Mesenchymal stem cell (in vitro differentiated cells and primary cell): ENCODE measurements around the gene MTG1.

Experiments used
- DNase-seq: peaks from one replicate; pipeline ENCODE4 v3.0.0-alpha.2; 2013
- H2AFZ ChIP-seq: one replicate; pipeline ENCODE4 v1.6.1; 2013; ENCODE audit warnings: low read depth, mild to moderate bottlenecking, control low read depth, inconsistent platforms, low read length, moderate library complexity
- H2AK5ac ChIP-seq: 2 replicates; pipeline ENCODE4 v1.6.1; 2013; ENCODE audit warnings: low read length, moderate library complexity, mild to moderate bottlenecking, inconsistent platforms; ENCODE audit not compliant: severe bottlenecking
- H2BK120ac ChIP-seq: one replicate; pipeline ENCODE4 v1.6.1; 2013; ENCODE audit warnings: low read depth, mild to moderate bottlenecking, inconsistent platforms, low read length, moderate library complexity
- H2BK12ac ChIP-seq, 2 experiments: one replicate each; pipeline ENCODE4 v1.6.1; 2013; ENCODE audit warnings: inconsistent platforms in 2 of 2, low read length in 2 of 2, mild to moderate bottlenecking in 2 of 2, moderate library complexity in 2 of 2, control low read depth in 1 of 2
- H2BK15ac ChIP-seq: one replicate; pipeline ENCODE4 v1.6.1; 2013; ENCODE audit warnings: mild to moderate bottlenecking, low read depth, inconsistent platforms; ENCODE audit not compliant: poor library complexity, severe bottlenecking
- H2BK5ac ChIP-seq: 2 replicates; pipeline ENCODE4 v1.6.1; 2013; ENCODE audit warnings: low read depth, mild to moderate bottlenecking, low read length, control low read depth, inconsistent platforms; ENCODE audit not compliant: poor library complexity, severe bottlenecking
- H3K14ac ChIP-seq, 2 experiments: one replicate each; pipeline ENCODE4 v1.6.1; 2013; ENCODE audit warnings: inconsistent platforms in 2 of 2, low read length in 2 of 2, control low read depth in 1 of 2, mild to moderate bottlenecking in 1 of 2, moderate library complexity in 1 of 2
- H3K18ac ChIP-seq, 2 experiments: one replicate each; pipeline ENCODE4 v1.6.1; 2013; ENCODE audit warnings: inconsistent platforms in 2 of 2, low read length in 2 of 2, control low read depth in 1 of 2, low read depth in 1 of 2, mild to moderate bottlenecking in 1 of 2
- H3K23ac ChIP-seq, 2 experiments: one replicate each; pipeline ENCODE4 v1.6.1; 2013; ENCODE audit warnings: inconsistent platforms in 2 of 2, low read length in 2 of 2, mild to moderate bottlenecking in 2 of 2, moderate library complexity in 2 of 2, control low read depth in 1 of 2
- H3K27ac ChIP-seq: 2 replicates; pipeline ENCODE4 v1.5.1; 2013; ENCODE audit warnings: mild to moderate bottlenecking, moderate library complexity, low read length, control low read depth, inconsistent platforms; ENCODE audit not compliant: poor library complexity, severe bottlenecking
- H3K27me3 ChIP-seq, 2 experiments: 2 replicates each; pipeline versions ENCODE4 v1.6.1 to v1.7.0; 2013; ENCODE audit warnings: low read length in 2 of 2, mild to moderate bottlenecking in 2 of 2, moderate library complexity in 2 of 2, control low read depth in 1 of 2, inconsistent platforms in 1 of 2; ENCODE audit not compliant: control insufficient read depth in 1 of 2, insufficient read depth in 1 of 2
- H3K36me3 ChIP-seq, 2 experiments: 2 replicates each; pipeline versions ENCODE4 v1.6.1 to v1.7.0; 2013; ENCODE audit warnings: low read length in 2 of 2, control low read depth in 1 of 2, inconsistent platforms in 1 of 2, low read depth in 1 of 2, mild to moderate bottlenecking in 1 of 2; ENCODE audit not compliant: insufficient read depth in 2 of 2, control insufficient read depth in 1 of 2
- H3K4ac ChIP-seq, 2 experiments: one replicate each; pipeline ENCODE4 v1.6.1; 2013; ENCODE audit warnings: inconsistent platforms in 2 of 2, low read length in 2 of 2, mild to moderate bottlenecking in 2 of 2, moderate library complexity in 2 of 2, control low read depth in 1 of 2, low read depth in 1 of 2
- H3K4me1 ChIP-seq: 2 replicates; pipeline ENCODE4 v1.6.1; 2013; ENCODE audit warnings: low read depth, low read length, control low read depth; ENCODE audit not compliant: control insufficient read depth, insufficient read depth
- H3K4me2 ChIP-seq: 2 replicates; pipeline ENCODE4 v1.6.1; 2013; ENCODE audit warnings: low read length, mild to moderate bottlenecking, inconsistent platforms; ENCODE audit not compliant: poor library complexity, severe bottlenecking
- H3K4me3 ChIP-seq, 2 experiments: 2 replicates each; pipeline versions ENCODE4 v1.5.1 to v1.7.0; 2013; ENCODE audit warnings: low read length in 2 of 2, mild to moderate bottlenecking in 2 of 2, control low read depth in 1 of 2, low read depth in 1 of 2; ENCODE audit not compliant: insufficient read depth in 1 of 2
- H3K79me1 ChIP-seq: replicated peaks from 2 replicates; pipeline ENCODE4 v1.6.1; 2013; ENCODE audit warnings: mild to moderate bottlenecking, control low read depth, low read length, inconsistent platforms; ENCODE audit not compliant: poor library complexity, severe bottlenecking
- H3K9ac ChIP-seq: 2 replicates; pipeline ENCODE4 v1.7.0; 2013; ENCODE audit warnings: mild to moderate bottlenecking, low read length, moderate library complexity
- H3K9me3 ChIP-seq: 2 replicates; pipeline ENCODE4 v1.7.0; 2013; ENCODE audit warnings: mild to moderate bottlenecking, low read length; ENCODE audit not compliant: control insufficient read depth
- H4K8ac ChIP-seq: one replicate; pipeline ENCODE4 v1.6.1; 2013; ENCODE audit warnings: inconsistent platforms, mild to moderate bottlenecking, low read length, moderate library complexity
- H4K91ac ChIP-seq: one replicate; pipeline ENCODE4 v1.6.1; 2013; ENCODE audit warnings: mild to moderate bottlenecking, low read length, inconsistent platforms
- WGBS: methylation state at CpG from one replicate; pipeline ENCODE4 v1.1.7; 2013; ENCODE audit warnings: mixed read lengths; 5-methylcytosine and 5-hydroxymethylcytosine counted together

MTG1 gene

DNA sequence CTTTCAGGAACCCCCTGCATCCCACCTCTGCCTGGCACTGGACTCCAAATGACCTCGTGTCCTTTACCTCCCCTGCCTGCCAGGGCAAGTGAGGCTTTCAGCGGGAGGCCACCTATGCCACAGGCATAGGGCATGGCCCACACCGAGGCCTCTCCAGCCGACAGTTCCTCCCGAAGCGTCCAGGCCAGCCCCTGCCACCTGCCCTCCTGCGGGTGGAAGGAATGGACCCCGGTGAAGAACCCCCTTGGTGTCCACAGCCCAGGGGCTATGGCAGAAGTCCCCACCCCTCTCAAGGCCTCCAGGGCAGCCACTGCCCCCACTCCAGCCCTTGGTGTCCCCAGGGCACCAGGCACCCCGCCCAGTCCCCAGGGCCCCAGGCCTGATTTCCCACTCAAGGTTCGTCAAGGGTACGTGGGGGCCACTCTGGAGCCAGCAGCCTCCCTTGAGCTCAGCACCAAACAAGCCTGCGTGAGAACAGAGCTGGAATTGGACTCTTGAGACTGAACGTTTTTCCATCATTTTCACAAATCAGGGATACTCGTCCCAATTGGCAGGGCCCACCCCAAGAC, 39.2 kb upstream of the MTG1 start:
- Histone ChIP-seq H3K36me3 (peaks cover 0 to 26% of the 10 kb centered on the region in 2 experiments), H2AK5ac (no peak overlapping the region), H2BK15ac (no peak overlapping the region), H3K27me3 (peaks cover 0 to 39% of the 10 kb centered on the region in 2 experiments), H3K4me1 (peaks cover 26% of the 10 kb centered on the region), H3K27ac (no peak overlapping the region), H3K18ac (no peak overlapping the region), H3K9me3 (no peaks in the 10 kb centered on the region), H2BK5ac (no peak overlapping the region), H3K79me1 (peaks cover 16% of the 10 kb centered on the region), H3K23ac (no peak overlapping the region), H2AFZ (no peak overlapping the region), H3K14ac (no peak overlapping the region), H3K4me2 (no peak overlapping the region), H3K9ac (no peak overlapping the region), H2BK120ac (no peak overlapping the region), H3K4me3 (no peak overlapping the region), H3K4ac (no peak overlapping the region), H4K91ac (no peak overlapping the region), H2BK12ac (no peak overlapping the region), H4K8ac (no peak overlapping the region)
- DNase-seq, result no peak
- 92% methylated on average over 14 of the region's 14 CpGs for WGBS

DNA sequence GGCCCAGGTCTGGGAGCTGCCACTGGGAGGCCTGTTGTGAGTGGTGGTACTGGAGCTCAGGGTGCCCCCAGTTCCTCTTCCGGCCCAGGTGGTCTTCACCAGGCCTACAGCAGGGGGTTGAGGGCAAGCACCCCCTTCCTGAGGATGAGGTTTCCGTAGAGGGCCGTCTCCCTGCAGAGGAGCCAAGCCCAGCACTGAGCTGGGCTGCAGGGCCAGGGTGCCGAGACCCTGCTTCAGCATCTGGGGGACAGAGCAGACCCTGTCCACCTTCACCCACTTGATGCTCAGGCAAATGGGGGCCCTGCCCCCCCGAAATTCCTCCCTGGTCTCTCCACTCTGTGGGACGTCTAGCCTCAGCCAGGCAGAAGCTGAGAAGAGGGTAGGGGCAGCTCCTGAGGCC, 38.7 kb upstream of the MTG1 start:
- Histone ChIP-seq H3K27me3 (peaks cover 0 to 34% of the 10 kb centered on the region in 2 experiments), H3K14ac (no peak overlapping the region), H2BK15ac (no peak overlapping the region), H4K91ac (no peak overlapping the region), H3K36me3 (peaks cover 0 to 26% of the 10 kb centered on the region in 2 experiments), H4K8ac (no peak overlapping the region), H3K4me3 (no peak overlapping the region), H2BK12ac (no peak overlapping the region), H3K9ac (no peak overlapping the region), H3K4ac (no peak overlapping the region), H2BK120ac (no peak overlapping the region), H2AK5ac (no peak overlapping the region), H3K4me1 (peaks cover 26% of the 10 kb centered on the region), H3K23ac (no peak overlapping the region), H3K4me2 (no peak overlapping the region), H3K27ac (no peak overlapping the region), H3K79me1 (peaks cover 16% of the 10 kb centered on the region), H3K18ac (no peak overlapping the region), H2AFZ (no peak overlapping the region), H3K9me3 (no peaks in the 10 kb centered on the region), H2BK5ac (no peak overlapping the region)
- DNase-seq, result no peak
- WGBS, result 97% methylated on average over 6 of the region's 6 CpGs

DNA sequence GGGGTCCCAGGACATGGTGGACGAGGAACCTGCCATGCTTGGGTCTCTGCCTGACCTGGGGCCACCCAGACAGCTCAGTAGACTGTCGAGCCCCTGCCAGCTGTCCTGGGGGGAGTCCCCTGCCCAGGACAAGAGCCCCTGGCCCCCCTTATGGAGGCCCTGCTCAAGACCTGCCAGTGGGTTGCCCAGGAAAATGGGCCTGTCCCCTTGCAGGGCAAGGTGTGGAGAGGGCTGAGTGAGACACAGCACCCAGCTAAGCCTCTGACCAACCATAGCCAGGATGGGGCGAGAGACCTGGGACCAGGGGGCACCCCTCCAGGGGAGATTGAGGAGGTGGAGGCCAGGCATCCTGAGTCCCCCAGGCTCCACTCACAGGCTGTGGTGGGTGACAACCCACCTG, 38.0 kb upstream of the MTG1 start:
- no peak overlapping the region for H3K18ac ChIP-seq
- 92% methylated on average over 3 of the region's 3 CpGs for WGBS
- no peak overlapping the region for H4K8ac ChIP-seq
- H3K79me1 ChIP-seq, result peaks cover 16% of the 10 kb centered on the region
- H2AFZ ChIP-seq, result no peak overlapping the region
- H3K23ac ChIP-seq, result peak overlapping the region in 1 of 2 experiments; percentile 36
- H3K9me3 ChIP-seq, result no peaks in the 10 kb centered on the region
- no peak overlapping the region for H2BK120ac ChIP-seq
- H3K9ac ChIP-seq, result no peak overlapping the region
- no peak overlapping the region for H3K4me3 ChIP-seq
- H2AK5ac ChIP-seq, result no peak overlapping the region
- peaks cover 23% of the 10 kb centered on the region for H3K4me1 ChIP-seq
- H3K27ac ChIP-seq, result no peak overlapping the region
- H4K91ac ChIP-seq, result no peak overlapping the region
- H2BK12ac ChIP-seq, result no peak overlapping the region
- H2BK5ac ChIP-seq, result no peak overlapping the region
- no peak overlapping the region for H3K14ac ChIP-seq
- H3K4ac ChIP-seq, result no peak overlapping the region
- H3K4me2 ChIP-seq, result no peak overlapping the region
- no peak overlapping the region for H2BK15ac ChIP-seq
- H3K27me3 ChIP-seq, result peaks cover 0 to 27% of the 10 kb centered on the region in 2 experiments
- peaks cover 0 to 26% of the 10 kb centered on the region in 2 experiments for H3K36me3 ChIP-seq
- DNase-seq, result no peak

DNA sequence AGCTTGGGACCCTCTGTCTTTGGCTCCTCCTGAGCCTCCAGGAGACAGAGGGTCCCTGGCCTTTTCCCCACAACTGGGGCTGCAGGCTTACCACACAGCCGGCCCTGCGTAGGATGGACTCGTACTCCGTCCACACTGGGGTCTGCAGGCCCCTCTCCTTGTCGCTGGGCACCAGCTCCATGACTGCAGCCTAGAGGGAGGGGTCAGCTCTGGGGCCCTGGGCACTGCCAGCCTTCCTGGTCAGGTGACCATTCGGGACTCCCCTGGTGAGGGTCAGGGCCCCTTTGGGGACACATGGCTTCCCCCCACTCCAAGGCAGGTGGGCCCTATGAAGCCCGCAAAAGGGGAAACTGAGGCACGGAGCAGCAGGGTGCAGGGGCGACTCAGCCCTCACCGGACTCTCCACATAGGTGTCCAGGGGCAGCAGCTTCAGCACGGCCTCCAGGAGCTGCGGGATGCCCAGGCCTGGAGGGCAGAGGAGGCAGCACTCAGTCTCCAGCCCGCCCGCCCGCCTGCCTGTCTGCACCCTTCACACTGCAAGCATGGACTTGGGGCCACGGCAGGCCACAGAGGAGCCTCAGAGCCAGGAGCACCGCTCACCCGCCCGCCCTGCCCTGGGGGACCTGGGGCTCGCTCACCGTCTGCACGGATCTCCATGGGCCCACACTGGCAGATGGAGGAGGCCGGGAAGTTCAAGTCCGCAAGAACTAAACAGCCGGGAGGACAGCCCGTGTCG, 37.2 kb upstream of the MTG1 start:
- no peak overlapping the region for H2BK120ac ChIP-seq
- no peak overlapping the region for H2BK5ac ChIP-seq
- peak overlapping the region; percentile 68 for H3K4me3 ChIP-seq
- H2BK15ac ChIP-seq, result no peak overlapping the region
- H3K4me1 ChIP-seq, result peaks cover 21% of the 10 kb centered on the region
- H3K79me1 ChIP-seq, result peaks cover 16% of the 10 kb centered on the region
- peak overlapping the region in 1 of 2 experiments; percentile 10 for H2BK12ac ChIP-seq
- peak overlapping the region; percentile 82 to 95 for H3K18ac ChIP-seq
- H3K14ac ChIP-seq, result peak overlapping the region in 1 of 2 experiments; percentile 95
- no peak overlapping the region for H2AFZ ChIP-seq
- H3K27ac ChIP-seq, result no peak overlapping the region
- H3K36me3 ChIP-seq, result peaks cover 3 to 30% of the 10 kb centered on the region in 2 experiments
- peak overlapping the region; percentile 22 for H3K9ac ChIP-seq
- peak overlapping the region; percentile 88 for H4K8ac ChIP-seq
- H3K27me3 ChIP-seq, result peaks cover 0 to 20% of the 10 kb centered on the region in 2 experiments
- peak overlapping the region in 1 of 2 experiments; percentile 91 for H3K4ac ChIP-seq
- DNase-seq, result no peak
- no peak overlapping the region for H4K91ac ChIP-seq
- no peak overlapping the region for H2AK5ac ChIP-seq
- H3K4me2 ChIP-seq, result peak overlapping the region; percentile 91
- no peaks in the 10 kb centered on the region for H3K9me3 ChIP-seq
- WGBS, result 46% methylated on average over 27 of the region's 27 CpGs
- peak overlapping the region in 1 of 2 experiments; percentile 92 for H3K23ac ChIP-seq
